NCI-H510A treated with DMSO at 0.1 percent for 48 hours (cell line): ENCODE results near the gene CFAP58.
A peak's percentile ranks its signal among the peaks of the same experiment; 100 is the strongest.

Source experiments
- DNase-seq: peaks from one replicate; lab custom pipeline; 2025; lab: John Stamatoyannopoulos, UW

Gene CFAP58

GRCh38 chr10:104376784-104377300, 23.2 kb downstream of the CFAP58 start:
- DNase-seq: no peak

GRCh38 chr10:104380336-104380735, 26.7 kb downstream of the CFAP58 start:
- DNase-seq: no peak

GRCh38 chr10:104387130-104387888, 33.7 kb downstream of the CFAP58 start:
- no peak for DNase-seq

- no peak for DNase-seq
Observed at GRCh38 chr10:104388830-104389229, 35.2 kb downstream of the CFAP58 start.

- no peak for DNase-seq
Observed at GRCh38 chr10:104391150-104391968, 37.7 kb downstream of the CFAP58 start.

GRCh38 chr10:104391969-104392296, 38.3 kb downstream of the CFAP58 start:
- DNase-seq: no peak

- no peak for DNase-seq
Observed at GRCh38 chr10:104393387-104393786, 39.8 kb downstream of the CFAP58 start.

- no peak for DNase-seq
Observed at GRCh38 chr10:104396581-104396980, 42.9 kb downstream of the CFAP58 start.

GRCh38 chr10:104403636-104404035, 50.0 kb downstream of the CFAP58 start:
- no peak for DNase-seq

GRCh38 chr10:104406715-104407650, 53.4 kb downstream of the CFAP58 start:
- peak; percentile 2 for DNase-seq

GRCh38 chr10:104413528-104413927, 59.9 kb downstream of the CFAP58 start:
- no peak for DNase-seq

GRCh38 chr10:104415526-104416165, 62.0 kb downstream of the CFAP58 start:
- no peak for DNase-seq

- no peak for DNase-seq
Observed at GRCh38 chr10:104416851-104417250, 63.2 kb downstream of the CFAP58 start.

- no peak for DNase-seq
Observed at GRCh38 chr10:104417637-104418292, 64.1 kb downstream of the CFAP58 start.

GRCh38 chr10:104424719-104425118, 71.1 kb downstream of the CFAP58 start:
- no peak for DNase-seq

- no peak for DNase-seq
Observed at GRCh38 chr10:104427989-104428388, 74.4 kb downstream of the CFAP58 start.

GRCh38 chr10:104429846-104430245, 76.2 kb downstream of the CFAP58 start:
- DNase-seq: no peak

GRCh38 chr10:104430360-104430759, 76.7 kb downstream of the CFAP58 start:
- DNase-seq: no peak

GRCh38 chr10:104433669-104434068, 80.0 kb downstream of the CFAP58 start:
- DNase-seq: no peak

GRCh38 chr10:104434601-104435000, 81.0 kb downstream of the CFAP58 start:
- DNase-seq: no peak

- no peak for DNase-seq
Observed at GRCh38 chr10:104435822-104436221, 82.2 kb downstream of the CFAP58 start.
